ENCODE measurements around the gene TUBA1C. TPM values are rescaled to one million over a fixed set of nuclear protein-coding genes. Genes with fewer than 3 reads are reported as not detected.

TUBA1C gene
- total and polyA plus RNA-seq, 2 of the 8 experiments (the other 6 are each of a cell fraction or from before 2014, with no cell fraction given) = 504 to 3,101 TPM

DNA sequence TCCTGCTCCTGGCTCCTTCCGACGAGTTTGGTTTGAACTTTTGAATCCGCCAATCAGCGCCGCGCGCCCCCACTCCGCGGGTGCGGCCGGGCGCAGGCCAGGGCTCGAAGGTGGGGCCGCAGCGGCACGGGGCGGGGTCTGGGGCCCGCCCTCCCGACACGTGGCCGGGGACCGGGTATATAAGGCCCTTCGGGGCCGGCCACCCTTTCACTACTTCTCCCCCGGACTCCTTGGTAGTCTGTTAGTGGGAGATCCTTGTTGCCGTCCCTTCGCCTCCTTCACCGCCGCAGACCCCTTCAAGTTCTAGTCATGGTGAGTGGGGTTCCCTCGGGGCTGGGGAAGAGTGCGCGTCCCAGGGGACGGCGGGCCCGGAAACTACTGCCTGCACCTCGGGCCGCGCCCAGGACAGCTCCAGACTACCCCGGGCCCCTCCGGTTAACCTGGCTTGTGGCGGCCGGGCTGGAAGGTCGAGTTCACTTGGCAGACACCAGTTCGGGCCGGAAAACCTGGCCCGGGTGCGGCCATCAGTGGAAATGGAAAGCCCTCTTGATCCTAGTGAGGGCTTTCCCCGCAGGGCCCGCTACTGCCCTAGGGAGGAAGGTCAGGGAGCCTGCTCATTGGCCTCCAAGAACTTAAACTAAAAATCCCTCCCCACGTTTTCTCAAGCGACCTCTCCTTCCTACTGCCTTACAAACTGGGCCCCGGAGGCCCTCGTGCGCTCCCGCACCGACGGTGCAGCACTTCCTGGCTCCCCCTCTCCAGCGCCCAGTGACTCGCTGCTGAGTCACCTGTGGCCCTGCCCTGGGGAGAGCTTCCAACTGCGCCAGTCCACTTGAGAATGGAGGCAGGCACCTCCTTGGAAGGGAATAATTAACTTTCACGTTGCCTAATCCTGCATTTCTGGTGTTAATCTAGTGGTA, at the start of gene TUBA1C (continued):
- TF ChIP-seq, protein P1, sequence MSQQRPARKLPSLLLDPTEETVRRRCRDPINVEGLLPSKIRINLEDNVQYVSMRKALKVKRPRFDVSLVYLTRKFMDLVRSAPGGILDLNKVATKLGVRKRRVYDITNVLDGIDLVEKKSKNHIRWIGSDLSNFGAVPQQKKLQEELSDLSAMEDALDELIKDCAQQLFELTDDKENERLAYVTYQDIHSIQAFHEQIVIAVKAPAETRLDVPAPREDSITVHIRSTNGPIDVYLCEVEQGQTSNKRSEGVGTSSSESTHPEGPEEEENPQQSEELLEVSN (IDR thresholded peaks at IDR 0.05) = peak; percentile 36; the same call in 1 of the 2 replicates
- TF ChIP-seq RFX5 (IDR thresholded peaks at IDR 0.05; ENCODE audit: borderline replicate concordance, low read depth, low read length) (no peak), TAF7 (optimal IDR thresholded peaks at IDR 0.05; ENCODE audit: borderline replicate concordance, low read depth, low read length) (peak; percentile 98), RBBP5 (IDR thresholded peaks at IDR 0.05; ENCODE audit: borderline replicate concordance, low read depth, low read length) (peak; percentile 67; the same call in 1 of the 2 replicates), ZNF274 (IDR thresholded peaks at IDR 0.05; ENCODE audit: borderline replicate concordance, extremely low read depth, low read length) (no peak), CEBPB (IDR thresholded peaks at IDR 0.05; ENCODE audit: low read depth, low read length) (no peak), KDM4A (IDR thresholded peaks at IDR 0.05; ENCODE audit: low read depth, low read length, severe bottlenecking) (peak; percentile 53), RAD21 (IDR thresholded peaks at IDR 0.05 in 1 of 2, conservative IDR thresholded peaks at IDR 0.05 in 1 of 2; ENCODE audit: low read depth in 2 of 2, low read length in 2 of 2) (no peak), HDAC6 (IDR thresholded peaks at IDR 0.05; ENCODE audit: low read depth, low read length) (no peak), GTF2F1 (IDR thresholded peaks at IDR 0.05; ENCODE audit: borderline replicate concordance, low read depth, low read length) (peak; percentile 95), JUND (IDR thresholded peaks at IDR 0.05; ENCODE audit: low read length) (peak; percentile 66; the same call in 1 of the 2 replicates), CHD1 (IDR thresholded peaks at IDR 0.05; ENCODE audit: low read depth, low read length) (no peak), SIN3A (conservative IDR thresholded peaks at IDR 0.05 in 1 of 2, IDR thresholded peaks at IDR 0.05 in 1 of 2; ENCODE audit: low read depth in 1 of 2, low read length in 2 of 2) (peak; percentile 43 to 55; a peak in 2 of 4 replicates), BACH1 (IDR thresholded peaks at IDR 0.05; ENCODE audit: low read length) (peak; percentile 86), SUZ12 (IDR thresholded peaks at IDR 0.05; ENCODE audit: low read length) (no peak), EGR1 (IDR thresholded peaks at IDR 0.05; ENCODE audit: borderline replicate concordance, low read depth, low read length) (no peak), SAP30 (IDR thresholded peaks at IDR 0.05; ENCODE audit: insufficient read depth, insufficient replicate concordance, low read length) (peak; percentile 45), CBX5 (IDR thresholded peaks at IDR 0.05; ENCODE audit: low read depth, low read length) (no peak), KDM5A (IDR thresholded peaks at IDR 0.05; ENCODE audit: low read length) (no peak)
- TF ChIP-seq, protein P2, sequence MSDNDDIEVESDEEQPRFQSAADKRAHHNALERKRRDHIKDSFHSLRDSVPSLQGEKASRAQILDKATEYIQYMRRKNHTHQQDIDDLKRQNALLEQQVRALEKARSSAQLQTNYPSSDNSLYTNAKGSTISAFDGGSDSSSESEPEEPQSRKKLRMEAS (IDR thresholded peaks at IDR 0.05) = peak; percentile 88
- TF ChIP-seq, protein P3, sequence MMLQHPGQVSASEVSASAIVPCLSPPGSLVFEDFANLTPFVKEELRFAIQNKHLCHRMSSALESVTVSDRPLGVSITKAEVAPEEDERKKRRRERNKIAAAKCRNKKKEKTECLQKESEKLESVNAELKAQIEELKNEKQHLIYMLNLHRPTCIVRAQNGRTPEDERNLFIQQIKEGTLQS (IDR thresholded peaks at IDR 0.05; ENCODE audit: insufficient read depth, low read depth, low read length) = peak; percentile 66; the same call in 1 of the 2 replicates

Data from H1 (cell line).